GM18519 (cell line): ENCODE data around the gene GPR78.

ENCODE experiments used
- ATAC-seq: cut with Tn5 transposase; IDR thresholded peaks from one replicate; pipeline ENCODE4 v1.9.1; 2021; ENCODE audit warnings: mild to moderate bottlenecking, moderate library complexity; ENCODE audit not compliant: unreplicated experiment, low FRiP score

Gene GPR78

DNA sequence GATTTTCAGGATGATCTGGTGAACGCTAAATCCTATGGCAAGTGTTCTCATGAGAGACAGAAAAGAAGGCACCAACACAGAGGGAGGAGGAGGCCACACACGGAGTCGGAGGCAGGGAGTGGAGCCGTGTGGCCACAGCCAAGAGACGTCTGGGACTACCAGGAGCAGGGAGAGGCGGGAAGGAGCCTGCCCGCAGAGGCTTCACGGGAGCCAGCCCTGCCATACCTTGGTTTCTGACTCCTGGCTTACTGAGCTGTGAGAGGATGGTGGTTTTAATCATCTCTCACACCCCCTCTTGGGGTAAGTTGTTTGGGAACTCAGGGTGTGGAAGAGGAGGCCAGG lies 33.5 kb upstream of the GPR78 start:
- no peak for ATAC-seq

DNA sequence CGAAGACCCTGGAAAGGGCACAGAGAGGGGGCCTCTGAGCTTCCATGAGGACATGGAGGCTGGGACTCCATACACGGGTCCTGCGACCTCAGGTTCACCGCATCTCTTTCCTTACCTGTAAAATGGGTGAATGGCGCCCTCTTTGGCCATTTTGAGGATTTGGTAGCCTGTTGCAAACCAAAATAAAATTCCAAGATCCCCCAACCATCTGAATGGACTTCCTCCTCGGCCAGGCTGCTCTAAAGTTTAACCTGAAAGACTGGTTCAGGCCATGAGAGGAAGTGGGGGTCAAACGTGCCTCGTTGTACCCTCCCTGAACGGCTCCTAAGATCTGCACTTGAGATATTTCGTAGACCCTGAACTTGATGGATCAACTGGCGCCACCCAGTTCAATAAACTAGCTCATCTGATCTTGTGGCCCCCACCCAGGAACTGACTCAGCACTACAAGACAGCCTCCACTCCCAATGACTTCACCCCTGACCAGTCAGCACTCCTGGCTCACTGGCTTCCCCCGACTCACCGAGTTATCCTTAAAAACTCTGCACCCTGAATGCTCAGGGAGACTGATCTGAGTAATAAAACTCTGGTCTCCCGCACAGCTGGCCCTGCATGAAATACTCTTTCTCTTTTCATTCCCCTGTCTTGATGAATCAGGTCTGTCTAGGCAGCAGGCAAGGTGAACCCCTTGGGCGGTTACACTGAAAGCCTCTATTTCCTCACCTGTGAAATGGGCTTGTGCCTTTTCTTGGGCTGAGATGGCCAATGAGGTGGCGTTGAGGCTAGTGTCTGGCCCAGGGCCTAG lies 32.9 kb upstream of the GPR78 start:
- no peak for ATAC-seq

- no peak for ATAC-seq
Measured at GRCh38 chr4:8547912-8548730, 32.1 kb upstream of the GPR78 start.

GRCh38 chr4:8548731-8549351 lies 31.4 kb upstream of the GPR78 start:
- no peak for ATAC-seq

GRCh38 chr4:8549352-8549931 lies 30.8 kb upstream of the GPR78 start:
- no peak for ATAC-seq

- ATAC-seq, result no peak
Measured at GRCh38 chr4:8550691-8551090, 29.5 kb upstream of the GPR78 start.

- no peak for ATAC-seq
Measured at GRCh38 chr4:8552024-8552423, 28.2 kb upstream of the GPR78 start.

GRCh38 chr4:8552581-8553205 lies 27.5 kb upstream of the GPR78 start:
- ATAC-seq, result no peak

GRCh38 chr4:8553216-8553615 lies 27.0 kb upstream of the GPR78 start:
- ATAC-seq, result no peak

DNA sequence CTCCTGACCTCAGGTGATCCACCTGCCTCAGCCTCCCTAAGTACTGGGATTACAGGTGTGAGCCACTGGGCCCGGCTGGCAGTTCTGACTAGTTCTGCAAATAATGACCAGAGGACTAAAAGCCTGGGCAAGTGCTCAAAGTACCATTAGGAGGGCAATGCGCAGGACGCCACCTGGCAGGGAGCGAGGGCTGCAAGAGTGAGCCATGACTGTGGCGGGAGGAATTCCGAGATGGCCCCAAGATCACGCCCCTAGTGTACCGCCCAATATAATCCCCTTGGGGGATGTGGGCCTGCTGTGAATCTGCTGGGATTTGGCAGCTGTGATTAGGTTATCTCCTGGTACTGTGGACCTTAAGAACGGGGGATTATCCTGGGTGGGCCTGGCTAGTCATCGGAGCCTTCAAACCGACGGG lies 26.2 kb upstream of the GPR78 start:
- no peak for ATAC-seq

DNA sequence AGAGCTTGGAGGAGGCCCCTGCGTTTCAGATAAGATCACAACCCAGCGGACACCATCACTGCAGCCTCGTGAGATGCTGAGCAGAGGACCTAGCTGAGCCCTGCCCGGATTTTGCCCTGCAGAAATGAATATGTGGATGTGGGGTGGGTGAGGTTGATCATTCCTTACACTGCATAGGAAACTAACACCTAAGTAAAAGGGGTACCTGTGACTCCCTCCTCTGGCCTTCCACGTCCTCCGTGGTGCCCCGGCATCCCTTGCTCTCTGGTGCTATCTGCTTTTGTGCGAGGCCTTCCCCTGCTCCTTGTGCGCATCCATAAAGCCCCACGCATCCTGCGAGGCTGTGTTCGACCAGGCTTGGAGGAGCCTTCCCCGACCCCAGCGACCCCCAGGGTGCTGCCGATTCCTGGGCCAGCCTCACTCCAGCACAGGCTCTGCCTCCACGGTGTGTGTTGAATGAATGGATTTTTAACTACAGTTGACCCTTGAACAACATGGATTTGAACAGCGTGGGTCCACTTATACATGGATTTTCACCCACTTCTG lies 25.6 kb upstream of the GPR78 start:
- ATAC-seq, result no peak

DNA sequence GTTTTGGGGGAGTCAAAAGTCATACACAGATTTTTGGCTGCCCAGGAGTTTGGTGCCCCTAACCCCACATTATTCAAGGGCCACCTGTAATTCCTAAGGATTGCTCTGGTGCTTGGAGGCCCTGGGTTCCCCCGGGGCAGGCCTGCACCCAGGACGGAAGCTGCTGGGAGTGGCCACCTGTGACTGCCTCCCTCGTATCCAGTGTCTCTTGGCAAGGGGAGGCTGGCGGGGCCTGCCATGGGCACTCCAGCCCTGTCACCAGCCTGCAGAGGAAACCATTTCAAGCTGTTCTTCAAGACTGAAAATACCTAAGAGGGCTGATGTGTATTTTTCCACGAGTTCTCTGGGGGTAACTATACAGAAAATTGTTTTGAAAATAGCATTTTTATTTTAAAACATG lies 24.5 kb upstream of the GPR78 start:
- no peak for ATAC-seq

DNA sequence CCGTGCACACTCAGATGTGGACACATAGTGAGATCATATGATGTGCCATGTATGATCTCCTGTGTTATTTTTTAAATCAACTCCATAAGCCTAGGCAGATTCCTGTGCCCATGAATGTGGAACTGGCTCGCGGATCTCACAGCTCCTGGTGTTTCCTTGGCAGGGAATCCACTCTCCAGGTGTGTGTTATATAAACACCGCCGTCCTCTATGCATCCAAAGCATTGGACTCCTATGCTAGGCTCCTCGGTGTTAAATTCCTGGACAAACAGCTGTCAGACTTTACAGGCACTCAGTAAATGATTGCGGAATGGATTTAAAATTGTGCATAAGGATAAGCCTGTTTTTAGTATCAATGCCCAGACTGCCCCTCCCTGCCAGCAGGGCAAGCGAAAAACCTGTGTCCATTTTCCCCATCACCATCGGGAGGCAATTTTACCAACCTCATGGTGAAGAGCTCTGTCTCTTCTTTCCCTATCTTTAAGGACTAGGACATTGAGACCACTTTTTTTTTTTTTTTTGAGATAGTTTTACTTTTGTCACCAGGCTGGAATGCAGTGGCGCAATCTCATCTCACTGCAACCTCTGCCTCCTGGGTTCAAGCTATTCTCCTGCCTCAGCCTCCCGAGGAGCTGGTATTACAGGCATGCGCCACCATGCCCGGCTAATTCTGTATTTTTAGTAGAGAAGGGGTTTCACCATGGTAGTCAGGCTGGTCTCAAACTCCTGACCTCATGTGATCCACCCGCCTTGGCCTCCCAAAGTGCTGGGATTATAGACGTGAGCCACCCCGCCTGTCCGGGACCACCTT lies 23.6 kb upstream of the GPR78 start:
- no peak for ATAC-seq

DNA sequence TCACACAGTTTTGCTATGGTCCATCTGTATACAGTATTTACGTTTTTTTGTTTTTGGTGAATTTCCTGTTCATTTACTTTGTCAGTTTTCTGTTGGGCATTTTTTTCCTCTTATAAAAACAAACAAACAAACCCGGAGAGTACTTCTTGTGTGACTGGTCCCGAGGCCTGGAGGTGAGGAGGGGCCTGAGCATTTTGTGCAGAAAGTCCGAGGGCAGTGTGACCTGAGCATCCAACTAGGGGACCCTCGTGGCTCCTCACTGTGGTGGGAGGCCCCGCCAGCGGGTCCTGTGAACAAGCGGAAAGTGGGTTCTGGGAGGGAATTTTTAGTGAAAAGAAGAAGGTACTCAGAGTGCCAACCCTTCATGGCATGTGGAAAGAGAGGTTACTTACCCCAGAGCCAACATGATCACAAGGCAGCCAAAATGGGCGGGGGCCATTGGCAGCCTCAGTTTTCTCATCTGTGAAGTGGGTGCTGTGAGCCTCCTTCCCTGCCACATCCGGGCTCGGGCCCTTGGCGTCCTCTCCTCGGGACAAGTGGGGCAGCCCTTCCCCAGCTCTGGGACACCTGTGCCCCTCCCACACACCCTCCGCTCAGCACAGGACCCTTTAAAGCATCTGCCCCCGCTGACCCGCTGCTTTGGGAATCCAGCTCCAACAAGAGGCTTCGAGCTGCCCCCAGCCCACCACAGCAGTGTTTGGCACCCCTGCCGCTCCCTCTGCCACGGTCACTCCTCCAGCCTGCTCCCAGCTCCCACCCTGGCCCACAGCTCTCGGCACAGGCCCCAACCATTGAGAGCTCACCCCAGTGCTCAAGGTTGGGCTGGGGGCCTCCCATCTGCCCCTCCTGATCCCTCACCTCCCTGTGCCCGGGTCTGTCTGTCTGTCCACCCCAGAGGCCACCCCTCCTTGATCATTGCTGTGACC lies 22.8 kb upstream of the GPR78 start:
- no peak for ATAC-seq

GRCh38 chr4:8558080-8558960 lies 21.9 kb upstream of the GPR78 start:
- ATAC-seq, result no peak

GRCh38 chr4:8559011-8559410 lies 21.2 kb upstream of the GPR78 start:
- ATAC-seq, result no peak

DNA sequence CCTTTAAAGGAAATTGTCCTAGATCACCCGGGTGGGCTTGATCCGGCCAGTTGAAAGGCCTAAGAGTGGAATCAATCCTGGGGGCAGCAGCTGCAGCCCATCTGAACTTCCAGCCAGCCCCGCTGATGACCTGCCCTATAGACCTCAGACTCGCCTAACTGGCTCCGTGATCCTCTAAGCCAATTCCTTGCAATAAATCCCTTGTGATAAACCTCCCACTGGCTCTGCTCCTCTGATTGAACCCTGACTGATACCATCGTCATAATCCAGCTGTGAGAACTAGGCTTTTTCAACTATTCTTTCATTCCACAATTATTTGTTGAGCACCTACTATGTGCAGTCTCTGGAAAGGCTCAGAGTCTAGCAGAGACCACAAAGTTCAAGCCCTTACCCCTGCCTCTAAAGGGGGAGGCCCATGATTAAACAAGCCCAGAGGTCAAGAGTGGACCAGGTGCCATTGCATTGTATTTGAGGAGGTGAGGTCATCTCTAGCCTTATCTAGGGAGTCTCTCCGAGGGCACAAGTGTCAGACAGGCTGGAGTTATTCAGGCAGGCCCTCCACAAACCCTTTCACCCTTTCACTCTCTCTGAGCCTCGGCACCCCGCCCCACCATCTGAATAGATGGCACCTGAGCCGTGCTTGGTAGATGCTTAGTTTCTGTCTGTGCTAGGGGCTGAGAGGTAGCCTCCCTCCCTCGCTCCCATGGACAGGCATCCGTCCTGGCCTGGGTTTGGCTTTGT lies 20.5 kb upstream of the GPR78 start:
- no peak for ATAC-seq
